Endodermal cell (in vitro differentiated cells): ENCODE results near the gene TEF. TPM values are rescaled to one million over a fixed set of nuclear protein-coding genes. Genes with fewer than 3 reads are reported as not detected.

Experiments used
- DNase-seq: peaks from one replicate; pipeline ENCODE4 v3.0.0-alpha.2; 2017
- H3K27ac ChIP-seq: 2 replicates; pipeline ENCODE4 v1.5.1; 2013; ENCODE audit warnings: mild to moderate bottlenecking, low read depth, low read length, moderate library complexity
- H3K27me3 ChIP-seq: 2 replicates; pipeline ENCODE4 v1.6.1; 2013; ENCODE audit warnings: mild to moderate bottlenecking, low read length, moderate library complexity; ENCODE audit not compliant: insufficient read depth, control insufficient read depth, poor library complexity, severe bottlenecking
- H3K36me3 ChIP-seq: 2 replicates; pipeline ENCODE4 v1.7.0; 2013; ENCODE audit warnings: mild to moderate bottlenecking, low read length, moderate library complexity; ENCODE audit not compliant: control insufficient read depth, insufficient read depth
- H3K4me1 ChIP-seq: one replicate; pipeline ENCODE4 v1.7.0; 2013; ENCODE audit warnings: low read length; ENCODE audit not compliant: control insufficient read depth, insufficient read depth
- H3K4me3 ChIP-seq: 2 replicates; pipeline ENCODE4 v1.5.1; 2013; ENCODE audit warnings: mild to moderate bottlenecking, low read length, moderate library complexity
- H3K9ac ChIP-seq: 2 replicates; pipeline ENCODE4 v1.6.1; 2013; ENCODE audit warnings: mild to moderate bottlenecking, low read length, moderate library complexity; ENCODE audit not compliant: poor library complexity, severe bottlenecking; ENCODE audit errors: extremely low read depth
- H3K9me3 ChIP-seq: 2 replicates; pipeline ENCODE4 v1.6.1; 2013; ENCODE audit warnings: mild to moderate bottlenecking, low read length, moderate library complexity; ENCODE audit not compliant: control insufficient read depth
- H3K27ac Mint-ChIP-seq: 2 replicates; pipeline ENCODE4 v1.8.0; 2020; ENCODE audit warnings: mixed read lengths
- H3K27me3 Mint-ChIP-seq: 2 replicates; pipeline ENCODE4 v1.8.0; 2021; ENCODE audit warnings: mild to moderate bottlenecking, mixed read lengths; ENCODE audit not compliant: insufficient read depth
- H3K36me3 Mint-ChIP-seq: 2 replicates; pipeline ENCODE4 v1.8.0; 2020; ENCODE audit warnings: low read depth, mixed read lengths
- H3K4me1 Mint-ChIP-seq: 2 replicates; pipeline ENCODE4 v1.8.0; 2020; ENCODE audit warnings: mixed read lengths
- H3K4me3 Mint-ChIP-seq: 2 replicates; pipeline ENCODE4 v1.8.0; 2020; ENCODE audit warnings: mild to moderate bottlenecking, moderate library complexity, mixed read lengths
- H3K9me3 Mint-ChIP-seq: 2 replicates; pipeline ENCODE4 v1.8.0; 2020; ENCODE audit warnings: mild to moderate bottlenecking, mixed read lengths
- CTCF ChIP-seq: fragments of 200-600 bp; sonication (generic); conservative IDR thresholded peaks from 2 replicates; pipeline ENCODE4 v1.5.0; 2021; ENCODE audit warnings: antibody characterized with exemption, mild to moderate bottlenecking
- WGBS, 2 experiments: methylation state at CpG; one replicate each; pipeline versions ENCODE4 v1.1.5 to v1.1.7; 2013; ENCODE audit warnings: missing lambda C conversion rate in 2 of 2, mixed read lengths in 1 of 2; ENCODE audit not compliant: insufficient coverage in 1 of 2, insufficient read length in 1 of 2; 5-methylcytosine and 5-hydroxymethylcytosine counted together
- total RNA-seq, 2 donors: library from RNA; stranded (reverse); fragmentation: NEBNext Ultra II Directional in 1 of 2; extraction: Animal tissue kit (Norgen Biotek cat#: 25700) in 1 of 2; gene quantifications; 2 replicates in 1 of 2; 3 replicates in 1 of 2; pipeline ENCODE4 v1.2.1, GENCODE V29; 2021

The TEF gene
- total RNA-seq, 2 donors from 2014 or later, result 4.7 to 7.9 TPM

GRCh38 chr22:41407433-41407832 lies 25.7 kb downstream of the TEF start:
- Mint-ChIP-seq H3K27me3 (no peaks in the 10 kb centered on the region), H3K4me1 (peaks cover 7% of the 10 kb centered on the region), H3K36me3 (no peaks in the 10 kb centered on the region), H3K9me3 (no peaks in the 10 kb centered on the region), H3K27ac (no peak overlapping the region), H3K4me3 (no peak overlapping the region)
- Histone ChIP-seq H3K9me3 (no peaks in the 10 kb centered on the region), H3K27ac (no peak overlapping the region), H3K36me3 (no peaks in the 10 kb centered on the region), H3K4me1 (no peaks in the 10 kb centered on the region), H3K4me3 (no peak overlapping the region), H3K27me3 (no peaks in the 10 kb centered on the region), H3K9ac (no peak overlapping the region)
- no peak for DNase-seq
- no peak for TF ChIP-seq CTCF
- WGBS, 2 experiments, result 80 to 94% methylated on average over 1 to 3 of the region's 3 CpGs

DNA sequence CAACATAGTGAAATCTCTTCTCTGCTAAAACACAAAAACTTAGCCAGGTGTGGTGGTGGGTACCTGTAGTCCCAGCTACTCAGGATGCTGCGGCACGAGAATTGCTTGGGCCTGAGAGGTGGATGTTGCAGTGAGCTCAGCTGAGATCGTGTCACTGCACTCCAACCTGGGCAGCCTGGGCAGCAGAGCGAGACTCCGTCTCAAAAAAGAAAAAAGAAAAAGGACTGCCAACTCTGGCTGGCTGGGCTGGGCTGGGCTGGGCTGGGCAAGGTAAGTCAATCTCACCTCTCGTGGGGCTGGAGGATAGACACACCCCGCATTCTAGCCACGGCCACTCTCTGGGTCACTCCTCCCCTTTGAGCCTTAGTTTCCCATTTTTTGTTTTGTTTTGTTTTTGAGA lies 26.9 kb downstream of the TEF start:
- no peak overlapping the region for H3K4me3 ChIP-seq
- DNase-seq, result no peak
- no peaks in the 10 kb centered on the region for H3K27me3 ChIP-seq
- Mint-ChIP-seq H3K9me3 (no peaks in the 10 kb centered on the region), H3K4me1 (peaks cover 8% of the 10 kb centered on the region), H3K27ac (no peak overlapping the region), H3K4me3 (no peak overlapping the region), H3K36me3 (no peaks in the 10 kb centered on the region), H3K27me3 (no peaks in the 10 kb centered on the region)
- no peaks in the 10 kb centered on the region for H3K36me3 ChIP-seq
- no peak overlapping the region for H3K9ac ChIP-seq
- no peaks in the 10 kb centered on the region for H3K9me3 ChIP-seq
- H3K27ac ChIP-seq, result no peak overlapping the region
- no peaks in the 10 kb centered on the region for H3K4me1 ChIP-seq
- 89 to 93% methylated on average over 6 to 8 of the region's 8 CpGs for WGBS, 2 experiments
- TF ChIP-seq CTCF, result no peak

GRCh38 chr22:41410311-41410751 lies 28.6 kb downstream of the TEF start:
- Mint-ChIP-seq H3K27ac (no peak overlapping the region), H3K36me3 (no peaks in the 10 kb centered on the region), H3K4me1 (peaks cover 15% of the 10 kb centered on the region), H3K27me3 (no peaks in the 10 kb centered on the region), H3K9me3 (no peaks in the 10 kb centered on the region), H3K4me3 (no peak overlapping the region)
- Histone ChIP-seq H3K9me3 (no peaks in the 10 kb centered on the region), H3K27me3 (no peaks in the 10 kb centered on the region), H3K36me3 (no peaks in the 10 kb centered on the region), H3K27ac (no peak overlapping the region), H3K4me3 (no peak overlapping the region), H3K4me1 (peaks cover 4% of the 10 kb centered on the region), H3K9ac (no peak overlapping the region)
- WGBS, 2 experiments, result 84 to 89% methylated on average over 4 of the region's 7 CpGs
- no peak for DNase-seq
- TF ChIP-seq CTCF, result no peak
